Effector memory CD4-positive, alpha-beta T cell (primary cell): ENCODE data around the gene KLK4.

ENCODE experiments used
- DNase-seq, 3 donors: peaks; one replicate each; pipeline ENCODE4 v3.0.0-alpha.2; 2020
- H3K27ac ChIP-seq: 2 replicates; pipeline ENCODE4 v1.7.0; 2013; ENCODE audit warnings: mild to moderate bottlenecking, low read length, moderate library complexity; ENCODE audit not compliant: insufficient read depth, poor library complexity, severe bottlenecking
- H3K27me3 ChIP-seq: replicated peaks from 2 replicates; pipeline ENCODE4 v1.7.0; 2013; ENCODE audit warnings: mild to moderate bottlenecking, low read length; ENCODE audit not compliant: insufficient read depth, control insufficient read depth, poor library complexity, severe bottlenecking
- H3K36me3 ChIP-seq: 2 replicates; pipeline ENCODE4 v1.7.0; 2013; ENCODE audit warnings: mild to moderate bottlenecking, low read length, moderate library complexity; ENCODE audit not compliant: control insufficient read depth, insufficient read depth
- H3K4me1 ChIP-seq: 2 replicates; pipeline ENCODE4 v1.7.0; 2013; ENCODE audit warnings: low read length, mild to moderate bottlenecking; ENCODE audit not compliant: control insufficient read depth, insufficient read depth, poor library complexity, severe bottlenecking
- H3K4me3 ChIP-seq: 2 replicates; pipeline ENCODE4 v1.7.0; 2013; ENCODE audit warnings: low read length, low read depth, mild to moderate bottlenecking; ENCODE audit not compliant: insufficient read depth, poor library complexity, severe bottlenecking
- H3K9me3 ChIP-seq: 2 replicates; pipeline ENCODE4 v1.7.0; 2013; ENCODE audit warnings: mild to moderate bottlenecking, low read length, moderate library complexity; ENCODE audit not compliant: control insufficient read depth

KLK4 gene

GRCh38 chr19:50882188-50882587 lies 29.0 kb downstream of the KLK4 start:
- no peak for DNase-seq
- H3K27ac ChIP-seq: no peak overlapping the region
- H3K9me3 ChIP-seq: no peaks in the 10 kb centered on the region
- peaks cover 4% of the 10 kb centered on the region for H3K27me3 ChIP-seq
- no peak overlapping the region for H3K4me3 ChIP-seq
- no peaks in the 10 kb centered on the region for H3K36me3 ChIP-seq
- no peaks in the 10 kb centered on the region for H3K4me1 ChIP-seq

GRCh38 chr19:50880241-50880640 lies 31.0 kb downstream of the KLK4 start:
- DNase-seq: no peak
- Histone ChIP-seq H3K27me3 (peaks cover 4% of the 10 kb centered on the region), H3K27ac (no peak overlapping the region), H3K4me3 (no peak overlapping the region), H3K4me1 (no peaks in the 10 kb centered on the region), H3K36me3 (no peaks in the 10 kb centered on the region), H3K9me3 (no peaks in the 10 kb centered on the region)

GRCh38 chr19:50878851-50879250 lies 32.3 kb downstream of the KLK4 start:
- H3K27ac ChIP-seq: no peak overlapping the region

GRCh38 chr19:50877338-50877737 lies 33.9 kb downstream of the KLK4 start:
- Histone ChIP-seq H3K27me3 (peaks cover 10% of the 10 kb centered on the region), H3K4me3 (no peak overlapping the region), H3K27ac (no peak overlapping the region), H3K36me3 (no peaks in the 10 kb centered on the region), H3K9me3 (no peaks in the 10 kb centered on the region), H3K4me1 (no peaks in the 10 kb centered on the region)
- DNase-seq: no peak

More at GRCh38 chr19:50878851-50879250, 32.3 kb downstream of the KLK4 start:
- peaks cover 10% of the 10 kb centered on the region for H3K27me3 ChIP-seq
- no peaks in the 10 kb centered on the region for H3K9me3 ChIP-seq
- no peaks in the 10 kb centered on the region for H3K36me3 ChIP-seq
- H3K4me3 ChIP-seq: no peak overlapping the region
- H3K4me1 ChIP-seq: no peaks in the 10 kb centered on the region
- DNase-seq: no peak

GRCh38 chr19:50876456-50876855 lies 34.7 kb downstream of the KLK4 start:
- no peak overlapping the region for H3K4me3 ChIP-seq
- H3K27ac ChIP-seq: no peak overlapping the region
- H3K4me1 ChIP-seq: no peaks in the 10 kb centered on the region
- no peaks in the 10 kb centered on the region for H3K36me3 ChIP-seq
- H3K27me3 ChIP-seq: peaks cover 10% of the 10 kb centered on the region
- no peaks in the 10 kb centered on the region for H3K9me3 ChIP-seq
- DNase-seq: no peak

- Histone ChIP-seq H3K4me1 (no peaks in the 10 kb centered on the region), H3K27ac (no peak overlapping the region), H3K4me3 (no peak overlapping the region), H3K9me3 (no peaks in the 10 kb centered on the region), H3K27me3 (peaks cover 10% of the 10 kb centered on the region), H3K36me3 (no peaks in the 10 kb centered on the region)
- DNase-seq: no peak
Measured at GRCh38 chr19:50875795-50876422, 35.3 kb downstream of the KLK4 start.

- H3K27me3 ChIP-seq: peaks cover 6% of the 10 kb centered on the region
- H3K4me1 ChIP-seq: no peaks in the 10 kb centered on the region
- no peaks in the 10 kb centered on the region for H3K36me3 ChIP-seq
- H3K4me3 ChIP-seq: no peak overlapping the region
- no peak overlapping the region for H3K27ac ChIP-seq
- no peaks in the 10 kb centered on the region for H3K9me3 ChIP-seq
- no peak for DNase-seq
Measured at GRCh38 chr19:50874211-50874610, 37.0 kb downstream of the KLK4 start.

GRCh38 chr19:50873056-50873455 lies 38.1 kb downstream of the KLK4 start, which contains the start of gene KLK2:
Gene KLK2 (plus strand): TSS chr19:50873439. CDS start chr19:50873474, 35 bp downstream.
- DNase-seq: no peak
- no peaks in the 10 kb centered on the region for H3K4me1 ChIP-seq
- H3K4me3 ChIP-seq: no peak within 1 kb of the TSS
- no peaks in the 10 kb centered on the region for H3K36me3 ChIP-seq
- H3K27me3 ChIP-seq: peaks cover 6% of the 10 kb centered on the region
- H3K27ac ChIP-seq: no peak within 1 kb of the TSS
- H3K9me3 ChIP-seq: no peaks in the 10 kb centered on the region

- Histone ChIP-seq H3K36me3 (no peaks in the 10 kb centered on the region), H3K27me3 (peaks cover 6% of the 10 kb centered on the region)
- DNase-seq: no peak
Measured at GRCh38 chr19:50870417-50871089, 40.6 kb downstream of the KLK4 start.

GRCh38 chr19:50869479-50869878 lies 41.7 kb downstream of the KLK4 start:
- no peaks in the 10 kb centered on the region for H3K4me1 ChIP-seq
- H3K27ac ChIP-seq: no peak overlapping the region
- no peaks in the 10 kb centered on the region for H3K9me3 ChIP-seq
- H3K36me3 ChIP-seq: no peaks in the 10 kb centered on the region
- H3K4me3 ChIP-seq: no peak overlapping the region
- no peak for DNase-seq
- peaks cover under 1% of the 10 kb centered on the region for H3K27me3 ChIP-seq

More at GRCh38 chr19:50870417-50871089, 40.6 kb downstream of the KLK4 start:
- no peaks in the 10 kb centered on the region for H3K4me1 ChIP-seq
- no peak overlapping the region for H3K27ac ChIP-seq
- H3K4me3 ChIP-seq: no peak overlapping the region
- no peaks in the 10 kb centered on the region for H3K9me3 ChIP-seq
